Upper lobe of left lung (tissue), 6 donors: ENCODE results near the gene TEDC2. TPM values are rescaled to one million over a fixed set of nuclear protein-coding genes. Genes with fewer than 3 reads are reported as not detected.

ENCODE experiments used
- ATAC-seq, 2 donors: fragments of 200-7000 bp; cut with Tn5 transposase; one replicate each; pipeline ENCODE4 v1.9.1; 2022; ENCODE audit warnings: mild to moderate bottlenecking in 2 of 2, moderate library complexity in 2 of 2; ENCODE audit not compliant: low FRiP score in 2 of 2
- DNase-seq, 2 donors: peaks; one replicate each; pipeline ENCODE4 v3.0.0-alpha.2; 2019 to 2020
- H3K27ac ChIP-seq, 4 donors: fragments of 200-600 bp; sonication (generic); one replicate each; pipeline ENCODE4 v1.5.1; 2016 to 2019
- H3K27me3 ChIP-seq, 4 donors: fragments of 200-600 bp; sonication (generic); one replicate each; pipeline ENCODE4 v1.5.1; 2017 to 2019
- H3K36me3 ChIP-seq, 4 donors: fragments of 200-600 bp; sonication (generic); one replicate each; pipeline ENCODE4 v1.5.1; 2016 to 2019
- H3K4me1 ChIP-seq, 4 donors: fragments of 200-600 bp; sonication (generic); one replicate each; pipeline ENCODE4 v1.5.1; 2018 to 2019
- H3K4me3 ChIP-seq, 4 donors: fragments of 200-600 bp; sonication (generic); one replicate each; pipeline ENCODE4 v1.5.1; 2017 to 2019; ENCODE audit warnings: mild to moderate bottlenecking in 2 of 4, moderate library complexity in 1 of 4
- H3K9me3 ChIP-seq, 4 donors: fragments of 200-600 bp; sonication (generic); one replicate each; pipeline ENCODE4 v1.5.1; 2018 to 2019
- EP300 ChIP-seq, 4 donors: sonication (generic); formaldehyde crosslinking; IDR thresholded peaks; one replicate each; pipeline ENCODE4 v1.5.1; 2017; ENCODE audit warnings: antibody characterized with exemption in 4 of 4, control low read depth in 2 of 4
- POLR2A ChIP-seq, 4 donors: fragments of 450-650 bp; IDR thresholded peaks; one replicate each; pipeline ENCODE4 v1.5.1; 2016 to 2017; ENCODE audit warnings: antibody characterized with exemption in 4 of 4, mild to moderate bottlenecking in 2 of 4
- POLR2AphosphoS5 ChIP-seq, 2 donors: sonication (generic); formaldehyde crosslinking; IDR thresholded peaks; one replicate each; pipeline ENCODE4 v1.5.1; 2017; ENCODE audit warnings: antibody characterized with exemption in 2 of 2
- WGBS, 2 donors: methylation state at CpG; one replicate each; pipeline ENCODE4 v1.1.5; 2017 to 2018; 5-methylcytosine and 5-hydroxymethylcytosine counted together
- total RNA-seq, 6 donors: library from RNA; depleted of rRNA in 4 of 6; stranded (reverse); fragments of >200 nt in 4 of 6; gene quantifications; one replicate each; pipeline versions ENCODE4 v1.1.0 to v1.2.1, GENCODE V29; 2016 to 2021
- TF ChIP-seq, protein P1 (sequence below), 6 experiments: fragments of 450-650 bp in 4 of 6; fragments of 200-600 bp in 2 of 6; sonication (generic) in 2 of 6; IDR thresholded peaks; one replicate each; pipeline ENCODE4 v1.5.1; 2016 to 2019; ENCODE audit warnings: antibody characterized with exemption in 6 of 6
- donor health status: DM: no; HTN: no; CAD: no; lungs with moderate emphysema.
- donor health status: DM: no; HTN: yes; CAD: no; lungs with severe emphysema.

Gene TEDC2
- total RNA-seq, 6 donors from 2014 or later = 0.61 to 2.7 (median 1.7) TPM; not detected in 1

DNA sequence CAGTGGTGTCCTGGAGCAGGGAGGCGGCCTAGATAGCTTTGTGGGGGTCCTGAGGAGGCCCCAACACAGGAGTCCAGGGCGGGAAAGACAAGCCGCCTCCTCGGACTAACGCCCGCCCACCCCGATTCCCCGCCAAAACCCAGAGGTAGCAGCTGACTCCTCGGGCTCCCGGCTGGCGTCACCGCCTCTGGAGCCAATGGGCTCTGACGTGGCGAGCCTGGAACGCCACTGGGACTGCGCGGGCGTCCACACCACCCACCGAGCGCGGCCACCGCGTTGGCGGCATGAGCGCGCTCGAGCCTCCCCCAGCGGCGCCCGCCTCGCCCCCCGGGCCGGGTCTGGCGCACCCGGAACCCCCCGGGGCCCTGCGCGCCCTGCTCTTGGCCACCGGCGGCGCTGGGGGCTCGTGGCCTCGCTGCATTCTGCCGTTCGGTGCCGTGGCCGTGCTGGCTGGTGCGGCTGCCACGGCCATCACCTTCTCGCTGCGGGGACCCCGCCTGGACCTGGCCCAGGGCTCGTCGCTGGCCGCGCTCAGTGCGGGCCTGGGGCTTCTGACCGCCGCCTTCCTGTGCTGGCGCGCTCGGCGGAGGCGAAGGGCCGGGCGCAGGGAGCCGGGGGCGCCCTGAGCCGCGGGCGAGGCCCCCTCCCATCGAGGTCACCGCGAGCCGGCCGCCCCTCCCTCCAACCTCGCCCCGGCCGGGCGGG is 7.8 kb downstream of the TEDC2 start:
- Histone ChIP-seq H3K4me1 (peaks cover 30 to 52% (median 36%) of the 10 kb centered on the region in 4 donors), H3K27ac (peak overlapping the region in 1 of 4 donors; percentile 32), H3K4me3 (peak overlapping the region in 3 of 4 donors; percentile 43 to 53 (median 51)), H3K36me3 (no peaks in the 10 kb centered on the region), H3K9me3 (no peaks in the 10 kb centered on the region), H3K27me3 (peaks cover 4 to 52% (median 28%) of the 10 kb centered on the region in 4 donors)
- DNase-seq = peak in 1 of 2 donors; percentile 91
- peak in 1 of 2 donors; percentile 87 for ATAC-seq
- TF ChIP-seq POLR2AphosphoS5 (IDR thresholded peaks at IDR 0.05) (peak in 1 of 2 donors; percentile 18), EP300 (IDR thresholded peaks at IDR 0.05) (no peak)
- TF ChIP-seq, protein P1, sequence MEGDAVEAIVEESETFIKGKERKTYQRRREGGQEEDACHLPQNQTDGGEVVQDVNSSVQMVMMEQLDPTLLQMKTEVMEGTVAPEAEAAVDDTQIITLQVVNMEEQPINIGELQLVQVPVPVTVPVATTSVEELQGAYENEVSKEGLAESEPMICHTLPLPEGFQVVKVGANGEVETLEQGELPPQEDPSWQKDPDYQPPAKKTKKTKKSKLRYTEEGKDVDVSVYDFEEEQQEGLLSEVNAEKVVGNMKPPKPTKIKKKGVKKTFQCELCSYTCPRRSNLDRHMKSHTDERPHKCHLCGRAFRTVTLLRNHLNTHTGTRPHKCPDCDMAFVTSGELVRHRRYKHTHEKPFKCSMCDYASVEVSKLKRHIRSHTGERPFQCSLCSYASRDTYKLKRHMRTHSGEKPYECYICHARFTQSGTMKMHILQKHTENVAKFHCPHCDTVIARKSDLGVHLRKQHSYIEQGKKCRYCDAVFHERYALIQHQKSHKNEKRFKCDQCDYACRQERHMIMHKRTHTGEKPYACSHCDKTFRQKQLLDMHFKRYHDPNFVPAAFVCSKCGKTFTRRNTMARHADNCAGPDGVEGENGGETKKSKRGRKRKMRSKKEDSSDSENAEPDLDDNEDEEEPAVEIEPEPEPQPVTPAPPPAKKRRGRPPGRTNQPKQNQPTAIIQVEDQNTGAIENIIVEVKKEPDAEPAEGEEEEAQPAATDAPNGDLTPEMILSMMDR (IDR thresholded peaks at IDR 0.05) = peak in 2 of 6 experiments; percentile 13 to 38
- 0 to 4% methylated on average over 11 to 19 of the region's 80 CpGs for WGBS, 2 donors

DNA sequence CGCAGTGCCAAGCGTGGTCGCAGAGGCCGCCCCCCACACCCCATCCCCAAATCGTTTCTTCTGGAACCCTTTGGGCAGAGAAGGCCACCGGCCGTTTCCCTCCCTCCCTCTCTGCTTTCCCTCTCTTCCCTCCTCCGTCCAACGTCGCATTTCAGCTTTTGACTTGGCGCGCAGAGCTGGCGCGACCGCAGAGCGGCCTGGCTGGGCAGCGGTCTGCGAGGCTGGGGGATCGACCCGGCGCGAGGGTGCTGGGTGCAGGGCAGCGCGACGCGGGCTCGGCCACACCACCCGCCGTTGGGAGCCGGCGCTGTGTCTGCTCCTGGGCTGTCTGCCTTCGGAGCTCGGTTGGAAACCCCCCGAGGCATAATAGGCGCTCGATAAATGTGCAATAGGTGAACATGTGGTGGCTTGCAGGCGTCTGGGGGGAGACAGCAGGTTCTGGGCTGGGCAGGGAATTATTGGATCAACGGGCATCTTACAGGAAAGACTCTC is 8.4 kb downstream of the TEDC2 start:
- Histone ChIP-seq H3K4me1 (peaks cover 31 to 57% (median 40%) of the 10 kb centered on the region in 4 donors), H3K27ac (peak overlapping the region in 1 of 4 donors; percentile 32), H3K36me3 (no peaks in the 10 kb centered on the region), H3K4me3 (peak overlapping the region in 3 of 4 donors; percentile 43 to 53 (median 51)), H3K27me3 (peaks cover 4 to 58% (median 31%) of the 10 kb centered on the region in 4 donors), H3K9me3 (no peaks in the 10 kb centered on the region)
- DNase-seq (peak in 1 of 2 donors; percentile 87), ATAC-seq (peak in 1 of 2 donors; percentile 28)
- no peak for TF ChIP-seq POLR2A (IDR thresholded peaks at IDR 0.05)
- no peak for TF ChIP-seq POLR2AphosphoS5 (IDR thresholded peaks at IDR 0.05)
- TF ChIP-seq EP300 (IDR thresholded peaks at IDR 0.05) = no peak
- TF ChIP-seq, protein P1 (IDR thresholded peaks at IDR 0.05) = no peak
- WGBS, 2 donors = 0 to 1% methylated on average over 25 to 34 of the region's 38 CpGs

DNA sequence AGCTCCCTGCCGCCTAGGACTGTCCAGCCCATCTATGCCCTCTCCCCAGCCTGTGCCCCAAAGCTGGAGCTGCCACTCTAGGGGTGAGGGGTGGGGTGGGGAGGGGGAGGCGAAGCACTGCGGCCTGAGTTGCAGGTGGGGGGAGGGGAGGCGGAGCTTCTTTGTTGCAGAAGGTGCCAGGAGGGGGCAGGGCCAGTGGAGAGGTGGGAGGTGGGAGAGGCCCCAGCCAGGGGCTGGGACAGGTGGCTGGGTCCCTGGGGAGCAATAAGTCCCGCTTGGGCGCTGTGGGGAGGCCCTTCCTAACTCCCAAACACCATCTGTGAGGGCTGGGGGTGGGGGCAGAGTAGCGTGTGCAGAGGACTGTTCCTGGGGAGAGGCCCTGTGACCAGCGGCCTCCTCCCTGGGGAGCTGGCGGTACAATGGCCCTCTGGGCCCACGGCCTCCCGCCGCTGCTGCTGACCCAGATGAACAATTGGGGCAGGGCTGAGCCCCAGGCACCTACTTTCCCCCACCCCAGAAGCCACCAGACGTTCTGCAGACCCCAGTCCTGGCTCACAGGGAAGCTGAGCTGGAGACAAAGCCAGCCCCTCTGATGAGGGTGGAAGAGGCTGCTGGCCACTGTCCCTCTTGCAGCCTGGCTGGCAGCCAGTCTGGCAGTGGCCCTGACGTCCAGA is 9.0 kb downstream of the TEDC2 start:
- WGBS, 2 donors = 15 to 27% methylated on average over 8 to 13 of the region's 14 CpGs
- Histone ChIP-seq H3K27me3 (peaks cover 4 to 58% (median 31%) of the 10 kb centered on the region in 4 donors), H3K36me3 (no peaks in the 10 kb centered on the region), H3K4me1 (peaks cover 37 to 63% (median 44%) of the 10 kb centered on the region in 4 donors), H3K4me3 (peak overlapping the region in 2 of 4 donors; percentile 43 to 53), H3K9me3 (no peaks in the 10 kb centered on the region), H3K27ac (no peak overlapping the region)
- DNase-seq = peak in 1 of 2 donors; percentile 67
- TF ChIP-seq POLR2AphosphoS5 (IDR thresholded peaks at IDR 0.05) = no peak
- no peak for TF ChIP-seq EP300 (IDR thresholded peaks at IDR 0.05)
- TF ChIP-seq, protein P1 (IDR thresholded peaks at IDR 0.05) = no peak
- TF ChIP-seq POLR2A (IDR thresholded peaks at IDR 0.05) = no peak
- no peak for ATAC-seq

DNA sequence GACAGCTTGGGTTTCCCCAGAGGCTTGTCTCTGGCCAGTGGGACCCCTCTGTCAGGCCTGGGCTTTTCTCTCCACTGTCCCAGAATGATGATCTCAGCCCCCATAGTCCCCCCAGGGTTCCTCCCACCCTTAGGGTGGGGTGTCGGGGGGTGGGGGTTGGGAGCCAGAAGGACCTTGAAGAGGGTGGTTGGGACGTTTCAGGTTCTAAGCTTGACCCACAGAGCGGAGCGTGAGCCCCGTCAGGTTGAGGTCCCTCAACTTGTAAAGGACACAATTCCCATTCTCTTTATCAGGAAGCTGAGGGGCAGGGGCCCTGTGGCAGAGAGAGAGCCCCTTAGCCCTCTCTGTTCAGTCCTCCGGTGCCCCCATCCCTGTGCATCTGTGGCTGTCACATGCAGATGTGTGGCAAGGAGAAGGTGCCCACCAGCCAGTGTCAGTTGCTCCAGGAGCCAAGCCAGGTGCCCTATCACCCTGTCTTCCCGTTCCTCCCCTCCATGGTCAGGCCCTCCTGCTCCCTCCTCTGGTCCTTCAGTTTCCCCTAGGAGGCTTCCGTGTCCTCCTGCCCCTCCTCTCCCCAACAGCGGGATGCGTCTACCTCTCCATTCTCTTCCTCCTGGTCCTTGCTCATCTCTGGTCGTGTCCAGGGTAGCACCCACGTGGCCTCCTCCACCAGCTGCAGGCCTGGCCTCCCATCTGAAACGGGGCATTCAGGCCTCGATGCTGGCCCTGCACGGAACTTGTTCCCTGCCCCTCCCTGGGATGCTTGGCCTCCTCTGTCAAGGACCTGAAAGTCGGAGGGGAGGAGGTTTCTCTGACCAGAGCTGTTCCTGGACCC is 9.7 kb downstream of the TEDC2 start:
- H3K4me1 ChIP-seq = peaks cover 39 to 71% (median 48%) of the 10 kb centered on the region in 4 donors
- no peaks in the 10 kb centered on the region for H3K9me3 ChIP-seq
- no peak for DNase-seq
- WGBS, 2 donors = 59 to 65% methylated on average over 8 to 16 of the region's 16 CpGs
- H3K4me3 ChIP-seq = no peak overlapping the region
- no peak for TF ChIP-seq EP300 (IDR thresholded peaks at IDR 0.05)
- TF ChIP-seq, protein P1 (IDR thresholded peaks at IDR 0.05) = no peak
- no peak for TF ChIP-seq POLR2A (IDR thresholded peaks at IDR 0.05)
- TF ChIP-seq POLR2AphosphoS5 (IDR thresholded peaks at IDR 0.05) = no peak
- peaks cover 4 to 58% (median 31%) of the 10 kb centered on the region in 4 donors for H3K27me3 ChIP-seq
- no peak for ATAC-seq
- H3K27ac ChIP-seq = no peak overlapping the region
- no peaks in the 10 kb centered on the region for H3K36me3 ChIP-seq
